AG04450 (cell line): ENCODE results near the gene LOC128125822.

Source experiments
- CTCF ChIA-PET: fragments of 300-600, 350-600 bp; formaldehyde crosslinking; extraction: SDS; loops from one replicate; lab custom pipeline; 2022; ENCODE audit warnings: antibody characterized with exemption, inconsistent platforms; lab: Charles Lee
- POLR2A ChIA-PET: fragments of 350-600 bp; formaldehyde crosslinking; extraction: SDS; loops from one replicate; lab custom pipeline; 2021; ENCODE audit warnings: antibody characterized with exemption, inconsistent platforms; lab: Yijun Ruan, JAX
- DNase-seq: peaks from one replicate; pipeline ENCODE4 v3.0.0-alpha.2; 2011; ENCODE audit warnings: low read depth, low spot score
- H3K27ac ChIP-seq: one replicate; pipeline ENCODE4 v1.5.1; 2012; ENCODE audit warnings: low read depth, low read length, control low read depth
- H3K27me3 ChIP-seq: one replicate; pipeline ENCODE4 v1.6.0; 2012; ENCODE audit warnings: low read length; ENCODE audit not compliant: control insufficient read depth, insufficient read depth
- H3K4me3 ChIP-seq: 2 replicates; pipeline ENCODE4 v1.5.1; 2011; ENCODE audit warnings: mild to moderate bottlenecking, low read depth, low read length, control low read depth
- H3K9me3 ChIP-seq: 2 replicates; pipeline ENCODE4 v1.5.1; 2012; ENCODE audit warnings: low read length; ENCODE audit not compliant: control insufficient read depth, insufficient read depth
- TF ChIP-seq, protein P1 (sequence below): IDR thresholded peaks from 2 replicates; pipeline ENCODE4 v1.5.1; 2011; ENCODE audit warnings: low read depth, low read length, control low read depth, inconsistent platforms

The LOC128125822 gene

DNA sequence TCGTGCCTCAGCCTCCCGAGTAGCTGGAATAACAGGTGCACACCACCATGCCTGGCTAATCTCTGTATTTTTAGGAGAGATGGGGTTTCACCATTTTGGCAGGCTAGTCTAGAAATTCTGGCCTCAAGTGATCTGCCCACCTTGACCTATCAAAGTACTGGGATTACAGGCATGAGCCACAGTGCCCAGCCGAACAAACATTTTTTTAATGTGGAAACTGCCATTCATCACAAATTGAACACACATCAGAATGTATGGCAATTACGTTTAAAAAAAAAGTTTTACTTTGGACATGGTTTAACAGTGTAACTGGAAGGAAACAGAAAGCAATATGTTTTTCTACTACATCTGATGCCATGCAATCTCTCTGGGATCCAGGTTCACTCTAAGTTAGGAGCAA is 38.3 kb upstream of the LOC128125822 start:
- TF ChIP-seq, protein P1, sequence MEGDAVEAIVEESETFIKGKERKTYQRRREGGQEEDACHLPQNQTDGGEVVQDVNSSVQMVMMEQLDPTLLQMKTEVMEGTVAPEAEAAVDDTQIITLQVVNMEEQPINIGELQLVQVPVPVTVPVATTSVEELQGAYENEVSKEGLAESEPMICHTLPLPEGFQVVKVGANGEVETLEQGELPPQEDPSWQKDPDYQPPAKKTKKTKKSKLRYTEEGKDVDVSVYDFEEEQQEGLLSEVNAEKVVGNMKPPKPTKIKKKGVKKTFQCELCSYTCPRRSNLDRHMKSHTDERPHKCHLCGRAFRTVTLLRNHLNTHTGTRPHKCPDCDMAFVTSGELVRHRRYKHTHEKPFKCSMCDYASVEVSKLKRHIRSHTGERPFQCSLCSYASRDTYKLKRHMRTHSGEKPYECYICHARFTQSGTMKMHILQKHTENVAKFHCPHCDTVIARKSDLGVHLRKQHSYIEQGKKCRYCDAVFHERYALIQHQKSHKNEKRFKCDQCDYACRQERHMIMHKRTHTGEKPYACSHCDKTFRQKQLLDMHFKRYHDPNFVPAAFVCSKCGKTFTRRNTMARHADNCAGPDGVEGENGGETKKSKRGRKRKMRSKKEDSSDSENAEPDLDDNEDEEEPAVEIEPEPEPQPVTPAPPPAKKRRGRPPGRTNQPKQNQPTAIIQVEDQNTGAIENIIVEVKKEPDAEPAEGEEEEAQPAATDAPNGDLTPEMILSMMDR = no peak
- Histone ChIP-seq H3K27me3 (no peaks in the 10 kb centered on the region), H3K4me3 (no peak overlapping the region), H3K9me3 (no peaks in the 10 kb centered on the region), H3K27ac (no peak overlapping the region)
- DNase-seq = no peak
- ChIA-PET CTCF (no interaction called here), POLR2A (no interaction called here)

DNA sequence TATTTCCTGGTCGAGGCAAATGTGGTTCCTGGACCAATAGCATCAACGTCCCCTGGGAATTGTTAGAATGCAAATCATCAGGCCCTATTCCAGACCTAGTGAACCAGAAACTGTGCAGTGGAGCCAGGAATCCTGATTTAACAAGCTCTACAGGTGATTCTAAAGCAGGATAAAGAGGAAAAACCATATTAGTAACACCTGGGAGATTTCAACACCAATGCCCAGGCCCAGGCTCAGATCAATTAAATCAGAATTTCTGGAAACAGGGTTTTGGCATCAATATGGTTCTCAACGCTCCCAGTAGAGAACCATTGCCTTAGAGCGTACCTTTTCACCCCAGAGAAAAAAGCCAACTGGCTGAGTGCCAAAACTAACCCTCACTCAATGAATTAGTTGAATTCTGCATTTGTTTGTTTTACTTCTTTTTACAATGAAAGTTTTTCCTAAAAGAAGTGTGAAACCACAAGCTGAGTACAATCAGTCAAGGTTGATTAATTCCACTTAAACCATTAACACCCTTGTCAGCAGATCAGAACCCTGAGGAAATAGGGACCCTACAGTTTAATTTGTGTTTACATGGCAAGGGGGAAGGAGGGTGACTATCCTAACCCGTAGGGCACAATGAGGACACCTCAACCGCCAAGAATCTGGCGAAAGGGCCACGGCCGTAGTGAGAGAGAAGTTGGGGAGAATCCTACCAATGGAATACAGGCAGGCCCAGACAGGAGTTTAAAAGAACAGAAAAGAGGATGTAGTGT is 34.9 kb upstream of the LOC128125822 start:
- Histone ChIP-seq H3K4me3 (no peak overlapping the region), H3K27me3 (peaks cover 2% of the 10 kb centered on the region), H3K27ac (no peak overlapping the region), H3K9me3 (no peaks in the 10 kb centered on the region)
- POLR2A ChIA-PET = no interaction called here
- no peak for DNase-seq
- TF ChIP-seq, protein P1 = no peak
- CTCF ChIA-PET = no interaction called here

DNA sequence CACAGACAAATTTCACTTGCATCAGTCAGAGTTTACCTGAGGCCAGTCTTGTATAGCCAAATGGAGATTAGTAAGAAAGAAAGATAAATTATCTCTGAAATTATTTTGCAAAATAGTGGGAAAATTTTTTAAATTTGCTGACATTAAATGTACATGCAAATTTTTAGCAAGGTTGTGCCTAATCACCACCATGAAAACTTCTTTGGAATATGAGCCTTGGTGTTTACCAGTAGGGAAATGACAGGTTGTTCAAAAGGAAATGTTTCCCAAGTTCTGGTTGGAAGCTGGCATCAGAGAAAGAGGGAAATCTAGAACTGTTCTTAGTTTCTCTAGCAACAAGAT is 34.4 kb upstream of the LOC128125822 start:
- Histone ChIP-seq H3K27me3 (peaks cover 6% of the 10 kb centered on the region), H3K9me3 (no peaks in the 10 kb centered on the region), H3K4me3 (no peak overlapping the region), H3K27ac (no peak overlapping the region)
- TF ChIP-seq, protein P1 = no peak
- DNase-seq = no peak
- POLR2A ChIA-PET = no interaction called here
- CTCF ChIA-PET = no interaction called here

DNA sequence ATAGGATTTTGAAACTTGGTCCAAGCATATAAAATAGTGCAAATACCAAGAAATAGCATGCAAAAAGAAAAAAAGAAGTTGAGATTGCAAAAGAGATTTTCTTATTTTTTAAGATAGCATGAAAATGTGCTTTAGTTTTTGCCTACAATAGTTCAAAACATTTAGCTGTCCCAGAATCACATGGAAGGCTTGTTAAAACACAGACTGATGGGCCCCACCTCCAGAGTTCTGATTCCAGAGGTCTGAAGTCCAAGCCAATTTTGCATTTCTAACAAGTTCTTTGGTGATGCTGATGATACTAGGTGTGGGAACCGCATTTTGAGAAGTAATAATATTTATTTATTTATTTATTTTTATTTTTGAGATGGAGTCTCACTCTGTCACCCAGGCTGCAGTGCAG is 33.7 kb upstream of the LOC128125822 start:
- Histone ChIP-seq H3K27ac (no peak overlapping the region), H3K4me3 (no peak overlapping the region), H3K27me3 (peaks cover 6% of the 10 kb centered on the region), H3K9me3 (no peaks in the 10 kb centered on the region)
- DNase-seq = no peak
- ChIA-PET POLR2A (no interaction called here), CTCF (no interaction called here)
- TF ChIP-seq, protein P1 = no peak

DNA sequence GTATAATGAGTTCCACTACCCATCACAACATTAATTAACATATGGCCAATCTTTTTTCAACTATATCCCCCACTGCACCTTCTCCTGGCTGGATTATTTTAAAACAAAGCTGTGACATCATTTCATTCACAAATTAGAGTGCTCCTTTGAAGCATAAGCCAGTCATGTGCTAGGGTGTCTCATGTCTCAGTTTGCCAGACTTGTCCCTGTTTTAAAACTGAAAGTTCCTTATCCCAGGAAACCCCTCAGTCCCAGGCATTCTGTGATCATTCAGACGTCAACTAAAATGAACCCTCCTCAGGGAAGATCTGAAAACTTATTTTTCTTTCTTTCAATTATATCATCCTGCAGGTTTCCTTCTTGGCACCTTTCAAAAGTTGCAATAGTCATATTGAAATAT is 29.3 kb upstream of the LOC128125822 start:
- peaks cover 6% of the 10 kb centered on the region for H3K27me3 ChIP-seq
- no peak for DNase-seq
- H3K27ac ChIP-seq = no peak overlapping the region
- TF ChIP-seq, protein P1 = no peak
- CTCF ChIA-PET = no interaction called here
- no peak overlapping the region for H3K4me3 ChIP-seq
- POLR2A ChIA-PET = no interaction called here
- no peaks in the 10 kb centered on the region for H3K9me3 ChIP-seq
